ENCODE data around the gene NES.

GRCh38 chr1:156639601-156640101 is 37.6 kb downstream of the NES start:
- TF ChIP-seq CTCF (IDR thresholded peaks at IDR 0.05): no peak
- no peak for TF ChIP-seq POLR2A (IDR thresholded peaks at IDR 0.05)

Data from heart left ventricle (tissue), 13 donors.